ENCODE measurements around the gene ACADS.

GRCh38 chr12:120771097-120771496 is 45.5 kb downstream of the ACADS start:
- TF ChIP-seq CTCF (IDR thresholded peaks at IDR 0.05) (no peak), EP300 (IDR thresholded peaks at IDR 0.05) (no peak)

Measured in stomach (tissue), 4 donors.